Cortex of kidney (tissue), 1 donor: Measurements from ENCODE around the gene PDE4A.
"Not testable (repeated sequence)": the region's sequence is repeated elsewhere in the genome, so short reads cannot be mapped to it uniquely, and the experiment has no call there.

Experiments
- DNase-seq: peaks from one replicate; lab custom pipeline; 2025; lab: John Stamatoyannopoulos, UW

Gene PDE4A

DNA sequence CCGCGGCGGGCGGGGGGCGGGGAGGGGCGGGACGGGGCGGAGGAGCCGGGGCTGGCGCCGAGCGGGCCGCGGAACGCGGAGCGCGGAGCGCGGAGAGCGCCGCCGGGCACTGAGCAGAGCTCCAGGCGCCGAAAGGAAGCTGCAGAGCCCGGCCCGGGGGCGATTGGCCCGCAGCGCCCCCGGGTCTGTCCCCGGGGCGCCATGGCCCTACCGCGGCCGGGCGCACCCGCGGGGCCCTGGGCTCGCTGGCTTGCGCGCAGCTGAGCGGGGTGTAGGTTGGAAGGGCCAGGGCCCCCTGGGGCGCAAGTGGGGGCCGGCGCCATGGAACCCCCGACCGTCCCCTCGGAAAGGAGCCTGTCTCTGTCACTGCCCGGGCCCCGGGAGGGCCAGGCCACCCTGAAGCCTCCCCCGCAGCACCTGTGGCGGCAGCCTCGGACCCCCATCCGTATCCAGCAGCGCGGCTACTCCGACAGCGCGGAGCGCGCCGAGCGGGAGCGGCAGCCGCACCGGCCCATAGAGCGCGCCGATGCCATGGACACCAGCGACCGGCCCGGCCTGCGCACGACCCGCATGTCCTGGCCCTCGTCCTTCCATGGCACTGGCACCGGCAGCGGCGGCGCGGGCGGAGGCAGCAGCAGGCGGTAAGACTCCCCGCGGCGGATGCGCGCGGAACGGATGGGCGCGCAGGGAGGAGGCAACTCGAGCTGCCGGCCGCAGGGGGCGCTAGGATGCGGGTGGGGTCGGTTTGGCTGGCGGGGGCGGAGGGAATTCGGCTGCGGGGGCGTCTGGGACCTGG lies at the start of gene PDE4A:
TSS of gene PDE4A (plus strand) at position 95 of the 796 bp plus-strand sequence. CDS start at position 322, 227 bp downstream.
- DNase-seq = no peak

DNA sequence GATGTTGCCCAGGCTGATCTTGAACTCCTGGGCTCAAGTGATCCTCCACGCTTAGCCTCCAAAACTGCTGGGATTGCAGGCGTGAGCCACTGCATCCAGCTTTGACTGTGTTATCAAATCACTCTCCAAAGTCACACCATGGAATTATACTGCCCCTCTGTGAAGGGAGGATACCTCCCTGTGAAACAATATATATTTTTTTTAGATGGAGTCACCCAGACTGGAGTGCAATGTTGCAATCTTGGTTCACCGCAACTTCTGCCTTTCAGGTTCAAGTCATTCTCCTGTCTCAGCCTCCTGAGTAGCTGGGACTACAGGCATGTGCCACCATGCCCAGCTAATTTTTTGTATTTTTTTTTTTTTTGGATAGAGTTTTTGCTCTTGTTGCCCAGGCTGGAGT lies 47.6 kb upstream of the PDE4A start:
- DNase-seq = no peak

DNA sequence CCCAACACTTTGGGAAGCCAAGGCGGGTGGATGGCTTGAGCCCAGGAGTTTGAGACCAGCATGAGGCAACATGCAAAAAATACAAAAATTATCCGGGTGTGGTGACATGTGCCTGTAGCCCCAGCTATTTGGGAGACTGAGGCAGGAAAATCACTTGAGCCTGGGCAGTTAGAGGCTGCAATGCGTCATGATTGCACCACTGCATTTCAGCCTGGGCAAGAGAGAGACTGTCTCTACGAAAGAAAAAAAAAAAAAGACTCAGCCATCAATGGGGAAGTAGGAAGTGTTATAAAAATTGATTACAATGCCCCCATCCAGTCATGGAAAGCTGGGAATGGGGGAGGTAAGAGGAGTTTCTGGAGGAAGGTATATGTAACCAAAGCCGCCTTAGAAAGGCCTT lies 45.4 kb upstream of the PDE4A start:
- DNase-seq = no peak

GRCh38 chr19:10377140-10377640 lies 43.1 kb upstream of the PDE4A start:
- DNase-seq = not testable (repeated sequence)

- no peak for DNase-seq
Measured at GRCh38 chr19:10378124-10378523, 42.2 kb upstream of the PDE4A start.

DNA sequence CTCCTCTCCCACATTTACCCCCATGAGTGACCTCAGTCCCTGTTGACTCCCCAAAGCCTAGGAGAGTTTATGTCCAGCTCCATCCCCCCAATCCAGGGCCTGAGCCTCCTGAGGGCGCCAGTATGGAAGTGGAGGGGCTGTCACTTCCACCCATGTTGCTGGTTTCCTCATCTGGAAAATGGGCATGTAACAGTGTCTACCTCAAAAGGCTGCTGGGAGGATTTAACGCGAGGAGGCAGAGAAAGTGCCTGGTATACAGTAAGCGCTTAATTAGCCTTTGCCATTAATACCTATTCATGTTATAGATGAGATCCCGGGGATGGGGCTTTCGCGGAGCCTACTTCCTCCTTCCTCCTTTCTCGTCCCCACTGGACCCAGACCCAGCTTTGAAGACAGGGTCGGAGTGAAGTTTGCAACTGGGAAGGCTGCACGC lies 40.4 kb upstream of the PDE4A start:
- no peak for DNase-seq

DNA sequence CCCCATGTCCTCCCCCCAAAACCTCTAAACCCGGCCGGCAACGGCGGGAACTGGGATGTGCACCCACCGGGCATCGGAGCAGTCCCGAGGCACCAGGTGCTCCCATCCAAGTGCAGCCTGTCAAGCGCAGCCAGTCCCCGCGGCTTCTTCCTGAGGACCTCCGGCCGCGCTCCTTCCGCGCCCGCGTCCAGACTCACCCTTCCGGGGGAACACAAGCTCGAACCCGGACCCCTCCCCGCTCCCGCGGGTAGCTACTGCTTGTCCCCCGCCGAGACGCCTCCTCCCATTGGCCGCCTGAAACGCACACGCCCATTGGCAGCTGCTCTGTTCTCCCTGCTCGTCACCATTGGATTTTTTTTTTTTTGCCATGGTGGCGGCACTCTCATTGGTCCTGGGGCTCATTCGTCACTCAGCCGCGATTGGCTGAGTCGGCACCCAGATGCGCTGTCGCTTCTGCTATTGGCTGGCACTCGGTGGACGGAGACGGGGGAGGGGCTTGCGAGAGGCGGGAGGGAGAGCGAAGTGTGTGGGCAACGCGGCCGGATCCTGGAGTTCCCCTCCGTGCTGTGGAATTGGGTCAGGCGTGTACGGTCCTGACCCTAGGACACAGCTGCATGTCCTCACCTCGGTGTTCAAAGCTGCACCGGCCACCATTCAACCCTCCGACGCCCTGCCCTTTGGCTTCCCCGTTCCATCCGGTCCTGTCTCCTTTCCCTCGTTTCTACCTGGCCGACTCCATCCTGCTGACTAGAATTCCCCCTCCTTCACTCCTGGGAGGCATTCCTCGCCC lies 39.8 kb upstream of the PDE4A start, which contains the start of gene TYK2:
TSS of gene TYK2 (minus strand) at position 260 of the 790 bp plus-strand sequence. CDS start 2,166 bp downstream, outside the sequence.
- peak; percentile 85 for DNase-seq

- not testable (repeated sequence) for DNase-seq
Measured at GRCh38 chr19:10383223-10383499, 37.2 kb upstream of the PDE4A start.

GRCh38 chr19:10384580-10384979 lies 35.8 kb upstream of the PDE4A start:
- no peak for DNase-seq

GRCh38 chr19:10388957-10389356 lies 31.4 kb upstream of the PDE4A start:
- no peak for DNase-seq

DNA sequence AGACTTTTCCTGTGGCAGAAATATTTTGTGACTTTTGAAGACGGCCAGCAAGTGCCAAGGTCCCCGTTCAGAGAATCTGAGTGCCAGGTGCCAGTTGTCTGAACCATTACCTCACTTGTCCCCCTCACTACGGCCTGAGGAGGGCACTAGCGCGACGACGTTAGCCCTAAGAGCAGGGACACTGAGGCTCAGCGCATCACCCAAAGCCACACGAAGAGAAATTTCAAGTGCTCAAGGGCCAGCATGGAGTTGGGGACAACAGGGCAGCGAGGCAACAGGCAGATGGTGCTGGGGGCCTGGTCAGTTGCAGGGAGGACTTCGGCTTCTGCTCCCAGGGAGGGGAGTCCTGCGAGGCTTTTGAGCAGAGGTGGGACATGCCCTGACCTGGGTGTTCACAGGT lies 30.5 kb upstream of the PDE4A start:
- DNase-seq = no peak

DNA sequence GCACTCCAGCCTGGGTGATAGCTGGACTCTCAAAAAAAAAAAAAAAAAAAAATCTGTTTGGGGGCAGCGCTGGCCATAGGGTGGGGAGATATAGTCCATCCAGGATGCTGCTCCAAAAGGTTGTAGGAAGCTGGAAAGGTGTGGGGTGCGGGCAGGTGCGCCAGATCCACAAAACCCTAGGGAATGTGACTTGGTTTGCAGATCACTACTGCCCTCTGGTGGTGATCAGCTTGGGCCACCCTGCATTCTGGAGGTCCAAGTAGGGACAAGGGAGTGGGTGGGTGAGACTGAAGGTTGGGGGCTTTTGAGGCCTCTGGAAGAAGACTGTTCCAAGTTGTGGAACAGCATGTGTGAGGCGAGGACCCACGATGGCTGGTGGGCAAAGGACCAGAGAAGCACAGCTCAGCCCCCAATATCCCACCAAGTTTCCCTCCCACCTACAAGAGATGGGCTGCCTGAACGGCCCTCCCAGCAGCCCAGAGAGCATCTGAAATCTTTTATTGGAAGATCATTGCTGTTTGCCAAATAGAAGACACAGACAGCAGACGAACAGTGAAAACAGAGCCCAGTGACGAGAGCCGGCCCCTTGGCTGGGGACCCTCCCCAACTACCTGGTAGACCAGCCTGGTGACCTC lies 29.6 kb upstream of the PDE4A start:
- DNase-seq = no peak

DNA sequence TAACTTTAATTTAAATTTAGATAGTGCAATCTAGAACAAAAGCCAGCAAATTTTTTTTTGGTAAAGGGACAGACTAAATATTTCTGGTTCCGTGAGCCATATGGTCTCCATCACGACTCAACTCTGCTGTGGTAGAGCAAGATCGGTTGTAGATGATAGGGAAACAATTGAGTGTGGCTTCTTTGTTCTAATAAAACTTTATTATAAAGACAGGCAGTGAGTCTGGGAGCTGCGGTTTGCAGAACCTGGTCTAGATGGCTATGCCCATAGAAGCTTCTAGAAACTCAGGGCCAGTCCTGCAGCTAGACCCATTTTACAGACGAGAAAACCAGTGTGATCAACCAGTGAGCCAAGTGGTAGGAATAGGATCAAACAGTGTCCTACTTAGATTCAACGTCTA lies 28.2 kb upstream of the PDE4A start:
- DNase-seq = no peak

GRCh38 chr19:10393137-10393536 lies 27.2 kb upstream of the PDE4A start:
- DNase-seq = no peak

- DNase-seq = no peak
Measured at GRCh38 chr19:10395003-10395402, 25.3 kb upstream of the PDE4A start.

- no peak for DNase-seq
Measured at GRCh38 chr19:10395436-10395835, 24.9 kb upstream of the PDE4A start.

DNA sequence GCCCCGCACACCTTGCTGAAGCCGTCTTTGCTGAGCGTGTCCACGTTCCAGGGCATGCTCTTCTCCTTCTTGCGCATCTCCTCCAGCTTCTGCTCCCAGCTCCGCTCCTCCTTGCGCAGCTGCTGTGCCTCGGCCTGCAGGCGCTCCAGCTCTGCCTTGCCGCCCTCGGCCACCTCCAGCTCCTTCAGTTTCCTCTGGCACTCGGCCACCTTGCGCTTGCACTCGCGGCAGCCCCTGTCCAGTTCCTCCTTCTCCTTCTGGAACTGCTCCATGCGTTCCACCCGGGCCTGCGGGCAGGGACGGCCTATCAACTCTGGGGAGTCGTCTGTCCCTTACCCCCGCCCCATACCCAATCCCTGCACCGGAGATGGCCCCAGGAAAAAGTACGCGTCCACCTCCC lies 24.4 kb upstream of the PDE4A start:
- no peak for DNase-seq

DNA sequence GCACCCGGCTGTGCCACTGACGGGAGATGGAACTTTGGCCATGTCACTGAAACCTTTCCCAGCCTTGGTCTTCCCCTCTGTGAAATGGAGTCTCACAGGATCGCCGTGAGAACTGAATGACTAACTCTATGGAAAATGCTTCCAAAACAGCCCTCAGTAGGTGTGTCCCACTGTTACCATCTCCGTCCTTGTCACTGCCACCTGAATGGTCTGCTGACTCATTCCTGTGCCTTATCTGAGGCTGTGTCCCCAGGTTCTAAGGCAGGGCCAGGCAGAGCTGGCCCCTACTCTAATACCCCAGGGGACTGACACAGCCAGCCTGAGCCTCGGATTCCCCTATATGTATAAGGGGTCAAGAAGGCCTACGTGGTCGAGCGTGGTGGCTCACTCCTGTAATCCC lies 21.5 kb upstream of the PDE4A start:
- DNase-seq = no peak

GRCh38 chr19:10399340-10399739 lies 21.0 kb upstream of the PDE4A start:
- DNase-seq = not testable (repeated sequence)

GRCh38 chr19:10399878-10400277 lies 20.5 kb upstream of the PDE4A start:
- no peak for DNase-seq

GRCh38 chr19:10402441-10403038 lies 17.8 kb upstream of the PDE4A start:
- DNase-seq = no peak
